Vagina (tissue), 2 donors: ENCODE data around the gene ANKRD44. TPM values are rescaled to one million over a fixed set of nuclear protein-coding genes. Genes with fewer than 3 reads are reported as not detected.

Experiments used
- DNase-seq, 2 donors: peaks; one replicate each; pipeline ENCODE4 v3.0.0-alpha.2; 2017; ENCODE audit errors: extremely low spot score in 2 of 2
- H3K27ac ChIP-seq: fragments of 200-600 bp; sonication (generic); one replicate; pipeline ENCODE4 v1.5.1; 2019
- H3K27me3 ChIP-seq: fragments of 200-600 bp; sonication (generic); one replicate; pipeline ENCODE4 v1.5.1; 2019
- H3K36me3 ChIP-seq, 2 donors: fragments of 200-600 bp; sonication (generic); one replicate each; pipeline ENCODE4 v1.5.1; 2017 to 2019
- H3K4me1 ChIP-seq: fragments of 200-600 bp; sonication (generic); one replicate; pipeline ENCODE4 v1.5.1; 2019
- H3K4me3 ChIP-seq, 2 donors: fragments of 200-600 bp; sonication (generic); 1 replicate in 1 of 2; 2 replicates in 1 of 2; pipeline ENCODE4 v1.5.1; 2016 to 2019
- H3K9me3 ChIP-seq: fragments of 200-600 bp; sonication (generic); one replicate; pipeline ENCODE4 v1.5.1; 2019
- CTCF ChIP-seq, 3 experiments: fragments of 450-650 bp in 2 of 3; fragments of 200-600 bp in 1 of 3; sonication (generic) in 1 of 3; IDR thresholded peaks; one replicate each; pipeline ENCODE4 v1.5.1; 2017 to 2019; ENCODE audit warnings: antibody characterized with exemption in 3 of 3, mild to moderate bottlenecking in 2 of 3, moderate library complexity in 2 of 3
- POLR2A ChIP-seq, 2 donors: fragments of 450-650 bp; IDR thresholded peaks; one replicate each; pipeline ENCODE4 v1.6.1; 2017; ENCODE audit warnings: antibody characterized with exemption in 2 of 2, mild to moderate bottlenecking in 2 of 2, moderate library complexity in 2 of 2
- POLR2AphosphoS5 ChIP-seq, 2 donors: sonication (generic); formaldehyde crosslinking; IDR thresholded peaks; one replicate each; pipeline ENCODE4 v1.9.0; 2017; ENCODE audit warnings: antibody characterized with exemption in 2 of 2, mild to moderate bottlenecking in 2 of 2, low read depth in 1 of 2; ENCODE audit not compliant: insufficient read depth in 1 of 2
- intact Hi-C: fragments of 100-400 bp; cut with DNase I; formaldehyde crosslinking; loops from one replicate; pipeline ENCODE4 v1.15.1; 2023
- total RNA-seq: library from RNA; depleted of rRNA; stranded (reverse); fragments of >200 nt; gene quantifications from one replicate; pipeline ENCODE4 v1.2.3, GENCODE V29; 2016

Gene ANKRD44
- total RNA-seq, 1 donor from 2014 or later = 46.4 TPM

DNA sequence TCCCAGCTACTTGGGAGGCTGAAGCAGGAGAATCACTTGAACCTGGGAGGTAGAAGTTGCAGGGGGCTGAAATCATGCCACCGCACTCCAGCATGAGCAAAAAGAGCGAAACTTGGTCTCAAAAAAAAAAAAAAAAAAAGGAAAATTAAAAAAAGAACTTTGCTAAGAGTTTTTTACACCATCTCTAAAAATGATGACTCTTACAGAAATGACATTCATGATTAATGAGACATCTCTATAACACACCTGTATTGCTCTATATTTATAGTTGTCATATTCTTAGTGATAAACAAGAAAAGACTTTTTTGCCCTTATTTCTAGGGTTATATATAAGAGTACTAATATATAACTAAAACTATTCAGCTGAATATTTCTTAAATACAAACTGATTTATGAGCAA is 34.4 kb downstream of the ANKRD44 start:
- TF ChIP-seq POLR2A (IDR thresholded peaks at IDR 0.05) (no peak), POLR2AphosphoS5 (IDR thresholded peaks at IDR 0.05; ENCODE audit: insufficient read depth in 1 of 2, low read depth in 1 of 2) (no peak), CTCF (IDR thresholded peaks at IDR 0.05) (no peak)
- no peaks in the 10 kb centered on the region for H3K36me3 ChIP-seq
- intact Hi-C loops = no loop called here
- DNase-seq = no peak
- peaks cover 49% of the 10 kb centered on the region for H3K4me1 ChIP-seq
- H3K27ac ChIP-seq = no peak overlapping the region
- H3K9me3 ChIP-seq = no peaks in the 10 kb centered on the region
- H3K27me3 ChIP-seq = no peaks in the 10 kb centered on the region
- no peak overlapping the region for H3K4me3 ChIP-seq

- intact Hi-C loops = no loop called here
- Histone ChIP-seq H3K27me3 (no peaks in the 10 kb centered on the region), H3K9me3 (no peaks in the 10 kb centered on the region), H3K4me3 (no peak overlapping the region), H3K4me1 (peaks cover 48% of the 10 kb centered on the region), H3K27ac (no peak overlapping the region), H3K36me3 (no peaks in the 10 kb centered on the region)
- no peak for DNase-seq
- TF ChIP-seq POLR2A (IDR thresholded peaks at IDR 0.05) = no peak
- TF ChIP-seq CTCF (IDR thresholded peaks at IDR 0.05) = no peak
- TF ChIP-seq POLR2AphosphoS5 (IDR thresholded peaks at IDR 0.05; ENCODE audit: insufficient read depth in 1 of 2, low read depth in 1 of 2) = no peak
Observed at GRCh38 chr2:197274937-197275336, 35.6 kb downstream of the ANKRD44 start.

DNA sequence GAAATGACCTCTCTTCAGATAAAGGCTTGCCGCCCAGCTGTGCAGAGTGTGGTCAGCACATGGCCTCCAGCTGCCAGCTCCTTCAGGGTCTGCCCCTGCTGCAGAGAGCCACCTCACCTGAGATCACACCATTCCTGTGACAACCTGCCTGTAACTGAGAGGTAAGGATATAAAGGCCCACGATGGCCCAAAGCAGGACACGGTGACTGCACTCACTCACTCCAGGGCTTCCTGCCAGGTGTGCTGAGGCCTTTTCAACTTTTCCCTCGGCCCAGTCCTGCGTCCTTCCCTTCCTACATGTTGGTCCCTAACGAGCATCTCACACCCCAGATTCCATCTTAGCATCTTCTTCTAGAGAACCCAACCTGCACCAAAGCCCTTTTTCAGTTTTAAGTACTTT is 36.2 kb downstream of the ANKRD44 start:
- intact Hi-C loops = no loop called here
- TF ChIP-seq POLR2AphosphoS5 (IDR thresholded peaks at IDR 0.05; ENCODE audit: insufficient read depth in 1 of 2, low read depth in 1 of 2) = no peak
- TF ChIP-seq POLR2A (IDR thresholded peaks at IDR 0.05) = no peak
- DNase-seq = no peak
- H3K4me1 ChIP-seq = peaks cover 48% of the 10 kb centered on the region
- H3K4me3 ChIP-seq = no peak overlapping the region
- no peak overlapping the region for H3K27ac ChIP-seq
- H3K36me3 ChIP-seq = no peaks in the 10 kb centered on the region
- no peaks in the 10 kb centered on the region for H3K9me3 ChIP-seq
- H3K27me3 ChIP-seq = no peaks in the 10 kb centered on the region

DNA sequence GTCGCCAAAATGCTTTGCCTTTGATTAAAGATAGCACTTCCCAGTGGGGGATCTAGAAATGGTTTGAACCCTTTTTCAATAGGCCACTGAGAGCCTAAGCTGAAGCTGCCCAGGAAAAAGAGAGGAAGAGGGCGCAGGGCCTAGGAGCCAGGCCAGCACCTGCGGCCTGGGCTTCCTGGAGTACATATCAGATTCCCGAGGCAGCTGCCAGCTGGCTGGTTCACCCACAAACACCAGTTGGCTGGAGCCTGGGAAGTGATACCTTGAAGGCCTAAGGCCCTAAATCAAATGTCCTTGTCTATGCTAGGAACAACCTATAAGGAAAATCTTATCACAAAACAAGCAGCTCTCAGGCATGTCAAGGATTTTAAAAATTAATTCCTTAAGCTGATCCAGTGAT is 37.1 kb downstream of the ANKRD44 start:
- Histone ChIP-seq H3K4me3 (no peak overlapping the region), H3K27me3 (no peaks in the 10 kb centered on the region), H3K9me3 (no peaks in the 10 kb centered on the region), H3K36me3 (no peaks in the 10 kb centered on the region), H3K4me1 (peaks cover 48% of the 10 kb centered on the region), H3K27ac (no peak overlapping the region)
- TF ChIP-seq CTCF (IDR thresholded peaks at IDR 0.05) (no peak), POLR2A (IDR thresholded peaks at IDR 0.05) (no peak), POLR2AphosphoS5 (IDR thresholded peaks at IDR 0.05; ENCODE audit: insufficient read depth in 1 of 2, low read depth in 1 of 2) (no peak)
- no peak for DNase-seq
- intact Hi-C loops = no loop called here

DNA sequence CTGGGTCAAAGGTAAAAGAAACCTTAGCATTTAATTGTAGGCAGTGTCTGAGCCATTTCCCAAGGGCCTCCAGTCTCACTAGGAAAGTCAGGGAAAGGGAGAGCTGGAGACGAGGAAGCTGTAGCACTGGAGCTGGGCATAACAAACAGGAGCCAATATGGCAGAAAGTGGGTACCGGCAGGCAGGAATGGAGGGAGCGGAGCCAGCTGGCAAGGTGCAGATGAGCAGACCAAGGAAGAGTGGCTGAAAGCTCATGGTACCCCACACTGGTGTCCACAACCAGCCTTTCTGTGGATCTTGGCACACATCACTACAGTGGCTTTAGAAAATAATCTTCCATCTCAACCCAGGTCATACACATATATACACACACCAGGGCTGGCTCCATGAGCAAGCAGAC is 40.0 kb downstream of the ANKRD44 start:
- Histone ChIP-seq H3K9me3 (no peaks in the 10 kb centered on the region), H3K4me3 (no peak overlapping the region), H3K27ac (peak overlapping the region; percentile 24), H3K4me1 (peaks cover 68% of the 10 kb centered on the region), H3K27me3 (no peaks in the 10 kb centered on the region), H3K36me3 (no peaks in the 10 kb centered on the region)
- DNase-seq = no peak
- intact Hi-C loops = no loop called here
- TF ChIP-seq POLR2AphosphoS5 (IDR thresholded peaks at IDR 0.05; ENCODE audit: insufficient read depth in 1 of 2, low read depth in 1 of 2) (no peak), POLR2A (IDR thresholded peaks at IDR 0.05) (no peak), CTCF (IDR thresholded peaks at IDR 0.05) (no peak)
